Gastrocnemius medialis (tissue), 4 donors: ENCODE results near the gene IL26.

ENCODE experiments used
- POLR2A ChIP-seq, 2 donors: fragments of 450-650 bp; IDR thresholded peaks; one replicate each; pipeline ENCODE4 v1.6.1; 2017; ENCODE audit warnings: antibody characterized with exemption in 2 of 2, mild to moderate bottlenecking in 2 of 2, moderate library complexity in 2 of 2
- TF ChIP-seq, protein P1 (sequence below), 5 experiments: fragments of 450-650 bp in 3 of 5; fragments of 200-600 bp in 2 of 5; sonication (generic) in 2 of 5; IDR thresholded peaks in 4 of 5; conservative IDR thresholded peaks in 1 of 5; 1 replicate in 4 of 5; 2 replicates in 1 of 5; pipeline ENCODE4 v1.5.1; 2016 to 2019; ENCODE audit warnings: antibody characterized with exemption in 5 of 5, mild to moderate bottlenecking in 3 of 5, moderate library complexity in 3 of 5

DNA sequence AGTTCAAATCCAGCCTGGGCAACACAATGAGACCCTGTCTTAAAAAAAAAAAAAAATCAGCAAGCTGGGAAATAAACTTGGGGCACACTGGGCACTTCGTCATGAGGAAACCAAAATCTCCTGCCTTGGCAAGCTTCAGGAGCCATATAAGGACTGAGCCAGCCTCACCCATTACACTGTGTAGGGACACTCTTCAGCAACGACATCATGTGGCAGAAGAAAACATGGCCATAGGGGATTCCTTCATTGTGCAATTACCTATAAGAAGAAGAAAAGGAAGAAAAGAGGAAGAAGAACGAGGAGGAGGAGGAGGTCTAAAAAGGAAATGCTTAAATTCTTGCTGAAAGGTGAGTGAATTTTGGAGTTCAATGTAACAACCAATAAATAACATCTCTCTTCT is 40.0 kb downstream of the IL26 start:
- TF ChIP-seq, protein P1, sequence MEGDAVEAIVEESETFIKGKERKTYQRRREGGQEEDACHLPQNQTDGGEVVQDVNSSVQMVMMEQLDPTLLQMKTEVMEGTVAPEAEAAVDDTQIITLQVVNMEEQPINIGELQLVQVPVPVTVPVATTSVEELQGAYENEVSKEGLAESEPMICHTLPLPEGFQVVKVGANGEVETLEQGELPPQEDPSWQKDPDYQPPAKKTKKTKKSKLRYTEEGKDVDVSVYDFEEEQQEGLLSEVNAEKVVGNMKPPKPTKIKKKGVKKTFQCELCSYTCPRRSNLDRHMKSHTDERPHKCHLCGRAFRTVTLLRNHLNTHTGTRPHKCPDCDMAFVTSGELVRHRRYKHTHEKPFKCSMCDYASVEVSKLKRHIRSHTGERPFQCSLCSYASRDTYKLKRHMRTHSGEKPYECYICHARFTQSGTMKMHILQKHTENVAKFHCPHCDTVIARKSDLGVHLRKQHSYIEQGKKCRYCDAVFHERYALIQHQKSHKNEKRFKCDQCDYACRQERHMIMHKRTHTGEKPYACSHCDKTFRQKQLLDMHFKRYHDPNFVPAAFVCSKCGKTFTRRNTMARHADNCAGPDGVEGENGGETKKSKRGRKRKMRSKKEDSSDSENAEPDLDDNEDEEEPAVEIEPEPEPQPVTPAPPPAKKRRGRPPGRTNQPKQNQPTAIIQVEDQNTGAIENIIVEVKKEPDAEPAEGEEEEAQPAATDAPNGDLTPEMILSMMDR (IDR thresholded peaks at IDR 0.05 in 4 of 5, conservative IDR thresholded peaks at IDR 0.05 in 1 of 5): no peak
- no peak for TF ChIP-seq POLR2A (IDR thresholded peaks at IDR 0.05)
